NCI-H82 treated with DMSO at 0.1 percent for 48 hours (cell line): ENCODE data around the gene WWC1.
A peak's percentile ranks its signal among the peaks of the same experiment; 100 is the strongest.

ENCODE experiments used
- DNase-seq: peaks from one replicate; lab custom pipeline; 2025; ENCODE audit not compliant: unreplicated experiment; lab: John Stamatoyannopoulos, UW

The WWC1 gene

DNA sequence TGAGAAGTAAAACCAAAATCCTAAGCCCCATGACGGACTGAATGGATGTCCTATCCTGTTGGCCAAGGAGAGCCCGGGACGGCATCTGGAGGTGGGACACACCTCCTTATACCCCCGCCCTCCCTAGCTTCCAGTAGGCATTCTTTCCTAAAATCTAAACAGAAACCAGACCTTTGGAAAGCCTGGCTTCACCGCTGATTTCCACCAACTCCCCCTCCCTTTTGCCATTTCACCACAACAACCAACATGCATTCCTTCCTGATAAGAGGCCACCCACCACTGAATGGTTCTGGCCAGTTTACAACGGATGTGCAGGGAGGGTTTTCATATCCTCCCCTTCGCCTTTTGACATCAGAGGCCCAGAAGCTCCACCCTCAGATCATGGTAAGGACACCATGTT, 185.6 kb downstream of the WWC1 start:
- no peak for DNase-seq

DNA sequence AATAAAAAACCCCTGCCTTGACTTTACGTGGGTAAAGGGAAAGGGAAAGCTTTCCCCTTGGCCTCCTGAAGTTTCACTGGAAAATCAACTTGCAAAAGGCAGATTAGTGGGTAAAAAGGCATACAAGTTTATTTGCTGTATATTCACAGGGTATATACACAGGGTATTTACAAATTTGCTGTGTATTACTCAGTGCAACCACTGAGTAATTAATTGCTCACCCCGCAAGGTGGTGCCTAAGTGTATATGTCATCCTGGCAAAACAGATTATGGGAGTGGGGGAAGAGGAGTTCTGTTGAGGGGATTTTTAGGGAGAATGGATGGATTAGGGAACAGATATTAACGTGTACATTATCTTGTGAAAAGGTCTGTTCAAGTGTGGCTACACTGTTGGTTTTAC, 187.7 kb downstream of the WWC1 start:
- DNase-seq, result no peak

DNA sequence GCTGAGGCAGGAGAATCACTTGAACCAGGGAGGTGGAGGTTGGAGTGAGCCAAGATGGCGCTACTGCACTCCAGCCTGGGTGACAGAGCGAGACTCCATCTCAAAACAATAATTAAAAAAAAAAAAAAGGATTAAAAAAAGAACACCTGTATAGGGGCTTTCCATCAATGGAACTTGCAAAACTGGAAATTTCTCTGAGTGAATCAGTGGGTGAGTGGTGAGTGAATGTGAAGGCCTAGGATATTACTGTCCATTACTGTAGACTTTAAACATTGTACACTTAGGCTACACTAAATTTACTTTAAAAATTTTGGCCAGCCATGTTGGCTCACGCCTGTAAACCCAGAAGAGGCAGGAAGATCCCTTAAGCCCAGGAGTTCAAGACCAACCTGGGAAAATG, 189.2 kb downstream of the WWC1 start:
- DNase-seq, result no peak

DNA sequence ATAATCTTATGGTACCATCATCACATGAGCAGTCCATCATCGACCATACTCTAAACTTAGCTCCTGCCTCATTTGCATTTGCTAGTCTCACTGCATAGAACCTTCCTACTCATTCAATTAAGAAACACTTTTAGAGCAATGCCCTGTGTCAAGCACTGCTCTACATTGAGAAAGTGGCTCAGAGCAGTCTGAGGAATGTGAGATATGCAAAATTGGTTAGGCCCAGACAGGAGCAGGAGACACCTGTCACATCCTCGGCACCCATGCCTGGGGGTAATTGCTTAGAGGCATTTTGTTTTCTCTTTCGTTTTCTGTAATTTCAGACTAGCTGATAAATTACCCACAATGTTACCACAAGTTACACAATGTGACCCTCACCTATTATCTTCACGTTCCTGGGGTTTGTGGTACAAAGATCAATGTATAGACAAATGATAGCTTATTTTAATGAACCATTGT, 189.9 kb downstream of the WWC1 start:
- DNase-seq, result no peak

DNA sequence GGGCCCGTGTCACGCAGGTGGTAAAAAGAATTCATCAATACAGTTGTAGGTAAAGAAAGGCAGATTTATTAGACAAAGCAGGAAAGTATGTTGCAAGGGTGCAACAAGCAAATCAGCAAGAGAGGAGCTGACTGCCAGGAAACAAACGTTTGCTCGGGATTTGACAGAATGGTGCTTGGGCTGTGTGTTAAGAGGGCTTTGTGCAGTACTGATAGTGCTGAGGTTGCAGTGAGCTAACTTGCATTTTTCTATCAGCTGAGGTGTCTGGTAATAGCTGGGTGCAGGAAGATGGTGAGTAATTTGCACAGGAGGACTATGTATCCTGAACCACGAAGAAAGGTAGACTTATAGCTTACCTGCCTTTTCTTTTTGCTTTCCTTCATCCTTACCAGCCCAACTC, 190.9 kb downstream of the WWC1 start:
- no peak for DNase-seq

DNA sequence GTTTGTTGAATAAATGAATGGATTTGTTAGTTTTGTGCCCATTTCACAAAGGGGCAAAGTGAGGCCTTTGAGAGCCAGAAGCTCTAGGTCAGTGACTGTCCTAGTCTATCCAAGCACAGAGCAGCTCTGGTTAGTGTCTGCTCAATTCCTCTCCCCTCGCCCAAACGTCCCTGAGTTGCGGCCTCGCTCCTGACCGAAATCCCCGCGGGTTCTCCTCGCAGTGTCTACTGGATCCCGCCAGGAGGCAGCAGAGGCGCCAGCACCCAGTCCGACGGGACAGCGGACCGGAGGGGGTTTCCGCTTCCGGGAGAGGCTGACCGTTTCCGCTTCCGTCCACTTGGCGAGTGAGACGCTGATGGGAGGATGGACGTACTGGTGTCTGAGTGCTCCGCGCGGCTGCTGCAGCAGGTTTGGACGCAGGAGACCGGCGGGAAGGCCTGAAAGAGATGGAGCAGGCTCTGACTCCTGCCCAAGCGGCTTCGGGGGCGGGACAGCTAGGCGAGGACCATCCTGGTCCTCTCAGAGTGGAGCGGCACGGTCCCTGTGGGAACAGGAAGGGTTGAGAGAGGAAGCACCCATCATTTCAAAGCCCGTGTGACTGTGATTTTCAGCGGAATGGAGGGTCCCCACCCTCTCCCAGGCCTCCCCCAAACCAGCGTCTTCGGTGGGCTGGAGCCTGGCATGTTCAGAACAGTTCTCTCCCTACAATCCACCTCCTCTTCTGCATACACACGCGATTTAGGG, 194.9 kb downstream of the WWC1 start, which contains the start of gene RARS1:
RARS1 (plus strand) TSS at position 336 of the 744 bp plus-strand sequence; CDS start at position 364, 28 bp downstream.
- DNase-seq, result peak; percentile 45

DNA sequence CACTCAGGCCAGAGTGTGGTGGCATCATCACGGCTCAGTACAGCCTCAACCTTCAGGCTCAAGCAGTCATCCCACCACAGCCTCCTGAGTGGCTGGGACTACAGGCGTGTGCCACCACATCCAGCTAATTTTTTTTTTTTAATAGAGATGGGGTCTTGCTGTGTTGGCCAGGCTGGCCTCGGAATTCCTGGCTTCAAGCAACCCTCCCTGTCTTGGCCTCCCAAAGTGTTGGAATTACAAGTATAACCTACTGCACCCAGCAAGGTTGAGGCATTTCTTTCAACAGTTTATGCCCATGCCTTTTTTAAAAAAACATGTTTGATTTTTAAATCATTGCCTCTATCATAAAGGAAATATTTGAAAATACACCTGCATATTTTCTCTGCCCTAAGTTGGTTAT, 197.6 kb downstream of the WWC1 start:
- DNase-seq, result no peak

DNA sequence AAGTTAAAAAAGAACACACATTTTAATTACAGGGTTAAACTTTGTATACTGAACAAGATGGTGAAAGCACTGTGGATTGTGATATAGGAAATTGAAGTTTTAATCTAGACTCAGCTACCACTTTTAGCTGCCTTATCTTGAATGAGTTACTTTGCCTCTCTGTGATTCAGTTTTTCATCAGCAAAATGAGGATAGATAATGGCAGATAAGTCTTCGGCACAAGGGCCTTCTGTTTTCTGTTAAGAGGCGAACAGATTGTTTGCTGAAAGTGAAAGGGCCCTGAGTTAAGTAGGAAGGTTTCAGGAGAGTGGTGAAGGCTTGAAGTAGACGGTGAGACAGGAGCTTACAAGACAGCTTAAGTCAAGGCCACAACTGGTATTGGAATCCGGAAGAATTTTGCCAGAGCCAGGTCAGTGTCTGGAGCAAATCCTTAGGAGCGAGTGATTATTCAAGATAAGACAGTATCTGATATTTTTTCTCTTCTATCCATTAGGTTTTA, 202.7 kb downstream of the WWC1 start:
- no peak for DNase-seq

DNA sequence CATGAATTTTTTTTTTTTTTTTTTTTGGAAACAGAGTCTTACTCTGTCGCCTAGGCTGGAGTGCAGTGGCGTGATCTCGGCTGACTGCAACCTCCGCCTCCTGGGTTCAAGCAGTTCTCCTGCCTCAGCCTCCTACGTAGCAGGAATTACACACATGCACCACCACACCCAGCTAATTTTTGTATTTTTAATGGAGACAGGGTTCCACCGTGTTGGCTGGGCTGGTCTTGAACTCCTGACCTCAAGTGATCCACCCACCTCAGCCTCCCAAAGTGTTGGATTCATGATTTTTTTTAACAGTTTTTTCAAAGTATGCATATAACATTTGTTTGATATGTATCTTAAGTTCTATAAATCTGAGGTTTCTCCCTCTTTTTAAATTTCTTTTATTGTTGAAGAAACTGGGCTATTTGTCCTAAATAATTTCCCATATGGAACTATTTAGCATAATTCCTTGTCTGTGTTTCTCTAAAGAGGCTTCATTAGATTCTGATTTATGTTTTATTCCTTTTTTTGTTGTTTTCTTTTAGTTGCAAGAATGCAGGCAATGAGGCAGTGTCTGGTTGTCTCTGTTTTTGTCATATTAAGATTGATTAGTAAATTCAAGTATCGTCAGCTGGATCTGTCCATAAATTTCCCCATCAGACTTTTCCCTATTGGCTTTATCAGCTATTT, 211.3 kb downstream of the WWC1 start:
- DNase-seq, result no peak

DNA sequence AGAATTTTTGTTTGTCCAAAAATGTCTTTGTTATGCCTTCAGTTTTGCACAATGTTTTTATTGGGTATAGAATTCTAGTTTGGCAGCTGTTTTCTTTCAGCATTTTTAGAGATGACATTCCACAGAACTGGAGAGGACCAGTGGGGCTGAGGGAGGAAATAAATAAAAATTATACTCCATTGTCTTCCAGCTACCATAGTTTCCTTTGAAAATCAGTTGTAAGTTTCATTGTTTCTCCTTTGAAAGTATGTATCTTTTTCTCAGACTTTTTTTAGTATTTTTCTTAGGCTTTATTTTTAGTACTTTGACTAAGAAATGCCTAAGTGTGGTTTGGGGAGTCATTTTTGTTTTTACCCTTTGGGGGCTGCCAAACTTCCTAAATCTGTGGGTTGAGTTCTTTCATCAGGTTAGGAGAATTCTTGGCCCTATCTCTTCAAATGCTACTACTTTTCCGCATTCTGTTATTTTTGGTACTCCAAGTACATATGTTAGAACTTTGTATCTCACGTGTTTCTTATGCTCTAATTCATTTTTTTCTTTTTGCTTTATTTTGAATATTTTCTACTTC, 222.5 kb downstream of the WWC1 start:
- DNase-seq, result no peak
